Measurements from ENCODE around the gene CABP7.

CABP7 gene

DNA sequence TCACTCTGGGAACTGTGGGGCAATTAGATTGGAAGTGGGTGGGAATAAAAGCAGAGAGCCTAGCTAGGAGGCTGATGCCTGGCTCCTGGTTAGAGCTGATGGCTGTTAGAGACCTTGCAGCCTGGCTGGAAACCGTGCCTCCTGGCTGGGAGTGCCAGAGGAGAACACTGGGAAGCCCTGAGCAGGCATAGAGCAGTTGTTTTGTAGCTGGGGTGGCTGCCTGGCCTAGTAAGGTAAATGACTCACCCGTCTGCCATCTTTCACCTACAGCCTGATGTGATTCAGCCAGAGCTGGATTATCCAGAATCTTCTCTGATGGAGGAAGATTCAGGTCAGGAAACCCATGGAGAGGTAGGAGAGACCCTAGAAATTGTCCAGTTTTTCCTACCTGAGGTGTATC, 53.4 kb downstream of the CABP7 start:
- DNase-seq (ENCODE audit: low spot score): no peak

DNA sequence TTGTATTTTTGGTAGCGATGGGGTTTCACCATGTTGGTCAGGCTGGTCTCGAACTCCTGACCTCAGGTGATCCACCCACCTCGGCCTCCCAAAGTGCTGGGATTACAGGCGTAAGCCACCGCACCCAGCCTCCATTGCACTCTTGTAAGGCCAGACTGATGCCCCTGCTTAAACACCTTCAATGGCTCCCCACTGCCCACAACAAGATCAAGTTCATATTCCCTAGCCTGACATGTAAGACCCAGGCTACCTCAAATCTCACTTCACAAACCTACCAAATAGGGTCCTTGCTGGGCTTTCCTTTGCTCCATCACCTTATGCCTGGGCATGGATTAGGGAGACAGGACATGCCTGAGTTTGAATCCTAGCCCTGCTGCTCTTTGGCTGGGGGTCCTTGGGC, 60.4 kb downstream of the CABP7 start:
- no peak for DNase-seq (ENCODE audit: low spot score)

DNA sequence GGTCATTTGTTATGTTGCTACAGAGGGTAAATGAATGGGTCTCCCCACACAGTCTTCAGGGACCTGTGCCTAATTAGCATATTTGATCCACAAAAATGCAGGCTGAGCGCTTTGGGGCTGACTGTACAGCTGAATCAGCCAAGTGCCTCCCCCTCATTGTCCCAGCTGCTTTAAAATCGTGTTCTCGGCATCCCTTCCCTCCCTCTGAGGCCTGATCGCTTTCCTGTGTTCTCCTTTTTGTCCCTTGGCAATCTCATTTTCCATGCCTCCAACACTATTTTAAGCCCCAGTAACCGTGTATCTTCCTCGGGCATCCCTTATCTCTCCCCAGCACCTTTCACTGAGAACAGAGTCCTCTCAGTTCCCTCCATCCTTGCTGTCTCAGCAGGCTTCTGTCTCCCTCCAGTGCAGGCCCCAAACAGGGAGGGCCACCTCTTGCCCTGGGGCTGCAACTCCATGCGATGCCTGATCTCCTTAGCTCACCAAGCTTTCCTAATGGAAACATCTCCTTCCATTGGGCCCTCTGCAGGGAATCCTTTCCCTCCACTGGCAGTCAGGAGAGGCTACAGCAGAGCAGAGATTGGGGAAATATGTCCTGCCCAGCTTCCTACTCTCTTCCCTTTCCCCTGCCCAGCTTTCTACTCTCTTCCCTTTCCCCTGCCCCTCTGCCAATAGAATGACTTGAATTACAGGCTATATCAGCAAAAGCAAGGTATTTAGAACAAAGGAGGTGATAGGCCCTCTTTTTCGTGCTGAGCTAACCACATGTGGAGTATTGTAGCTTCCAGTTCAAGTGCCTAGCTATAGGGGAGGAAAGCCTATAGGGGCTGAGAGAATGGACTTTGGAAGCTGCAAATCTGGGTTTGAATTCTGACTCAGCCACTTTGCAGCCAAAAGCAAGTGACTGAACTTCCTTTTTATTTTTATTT, 61.2 kb downstream of the CABP7 start:
- peak; percentile 61 for DNase-seq (ENCODE audit: low spot score)

All from ecto neural progenitor cell (in vitro differentiated cells).